Uterus (tissue), 4 donors: ENCODE measurements around the gene CACNA1A. TPM values are rescaled to one million over a fixed set of nuclear protein-coding genes. Genes with fewer than 3 reads are reported as not detected.

Experiments used
- DNase-seq, 2 donors: peaks; one replicate each; pipeline ENCODE4 v3.0.0-alpha.2; 2019 to 2020
- H3K27ac ChIP-seq, 2 donors: fragments of 200-600 bp; sonication (generic); 1 replicate in 1 of 2; 2 replicates in 1 of 2; pipeline ENCODE4 v1.5.1; 2016 to 2018
- H3K27me3 ChIP-seq, 2 donors: fragments of 200-600 bp; sonication (generic); one replicate each; pipeline ENCODE4 v1.5.1; 2018 to 2019; ENCODE audit warnings: control low read depth in 1 of 2
- H3K36me3 ChIP-seq, 2 donors: fragments of 200-600 bp; sonication (generic); one replicate each; pipeline ENCODE4 v1.5.1; 2019; ENCODE audit warnings: control low read depth in 1 of 2
- H3K4me1 ChIP-seq, 2 donors: fragments of 200-600 bp; sonication (generic); one replicate each; pipeline ENCODE4 v1.5.1; 2018 to 2019; ENCODE audit warnings: control low read depth in 1 of 2
- H3K4me3 ChIP-seq, 2 donors: fragments of 200-600 bp; sonication (generic); 1 replicate in 1 of 2; 2 replicates in 1 of 2; pipeline ENCODE4 v1.5.1; 2018 to 2019; ENCODE audit warnings: mild to moderate bottlenecking in 1 of 2
- H3K9me3 ChIP-seq, 2 donors: fragments of 200-600 bp; sonication (generic); one replicate each; pipeline ENCODE4 v1.5.1; 2019; ENCODE audit warnings: control low read depth in 1 of 2
- POLR2A ChIP-seq, 2 donors: fragments of 450-650 bp; IDR thresholded peaks; one replicate each; pipeline ENCODE4 v1.6.1; 2016; ENCODE audit warnings: antibody characterized with exemption in 2 of 2, mild to moderate bottlenecking in 1 of 2, moderate library complexity in 1 of 2
- intact Hi-C: fragments of 100-400 bp; cut with DNase I; formaldehyde crosslinking; loops from one replicate; pipeline ENCODE4 v1.15.1; 2023; ENCODE audit warnings: low total_unique reads
- total RNA-seq, 4 donors: library from RNA; depleted of rRNA in 3 of 4; stranded (reverse); fragments of >200 nt in 3 of 4; gene quantifications; one replicate each; pipeline versions ENCODE4 v1.1.0 to v1.2.4, GENCODE V29; 2014 to 2023
- TF ChIP-seq, protein P1 (sequence below), 4 experiments: fragments of 200-600 bp in 2 of 4; fragments of 450-650 bp in 2 of 4; sonication (generic) in 2 of 4; IDR thresholded peaks; one replicate each; pipeline ENCODE4 v1.5.1; 2016 to 2019; ENCODE audit warnings: antibody characterized with exemption in 4 of 4, mild to moderate bottlenecking in 2 of 4, moderate library complexity in 1 of 4
- donor health status: DM: yes; HTN: yes; CAD: no.

The CACNA1A gene
- total RNA-seq, 4 donors from 2014 or later = 0.77 to 5.8 (median 0.96) TPM

DNA sequence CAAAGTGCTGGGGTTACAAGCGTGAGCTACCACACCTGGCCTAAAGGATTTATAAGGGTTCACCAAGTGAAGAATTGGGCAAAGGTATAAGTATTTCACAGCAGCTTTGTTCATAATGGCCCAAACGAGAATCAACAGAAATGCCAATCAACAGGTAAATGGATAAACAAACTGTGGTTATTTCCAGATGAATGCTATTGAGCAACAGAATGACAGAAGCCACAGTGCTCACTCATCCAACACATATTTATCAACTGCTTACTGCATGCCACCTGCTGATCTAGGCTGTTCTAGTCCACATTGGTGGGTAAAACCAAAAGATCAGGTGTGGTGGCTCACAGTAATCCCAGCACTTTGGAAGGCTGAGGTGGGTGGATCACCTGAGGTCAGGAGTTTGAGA, 27.7 kb downstream of the CACNA1A start:
- Histone ChIP-seq H3K27me3 (no peaks in the 10 kb centered on the region), H3K36me3 (no peaks in the 10 kb centered on the region), H3K4me1 (no peaks in the 10 kb centered on the region), H3K4me3 (no peak overlapping the region), H3K9me3 (peaks cover 0 to 6% of the 10 kb centered on the region in 2 donors), H3K27ac (no peak overlapping the region)
- DNase-seq = no peak
- TF ChIP-seq POLR2A (IDR thresholded peaks at IDR 0.05) = no peak
- TF ChIP-seq, protein P1, sequence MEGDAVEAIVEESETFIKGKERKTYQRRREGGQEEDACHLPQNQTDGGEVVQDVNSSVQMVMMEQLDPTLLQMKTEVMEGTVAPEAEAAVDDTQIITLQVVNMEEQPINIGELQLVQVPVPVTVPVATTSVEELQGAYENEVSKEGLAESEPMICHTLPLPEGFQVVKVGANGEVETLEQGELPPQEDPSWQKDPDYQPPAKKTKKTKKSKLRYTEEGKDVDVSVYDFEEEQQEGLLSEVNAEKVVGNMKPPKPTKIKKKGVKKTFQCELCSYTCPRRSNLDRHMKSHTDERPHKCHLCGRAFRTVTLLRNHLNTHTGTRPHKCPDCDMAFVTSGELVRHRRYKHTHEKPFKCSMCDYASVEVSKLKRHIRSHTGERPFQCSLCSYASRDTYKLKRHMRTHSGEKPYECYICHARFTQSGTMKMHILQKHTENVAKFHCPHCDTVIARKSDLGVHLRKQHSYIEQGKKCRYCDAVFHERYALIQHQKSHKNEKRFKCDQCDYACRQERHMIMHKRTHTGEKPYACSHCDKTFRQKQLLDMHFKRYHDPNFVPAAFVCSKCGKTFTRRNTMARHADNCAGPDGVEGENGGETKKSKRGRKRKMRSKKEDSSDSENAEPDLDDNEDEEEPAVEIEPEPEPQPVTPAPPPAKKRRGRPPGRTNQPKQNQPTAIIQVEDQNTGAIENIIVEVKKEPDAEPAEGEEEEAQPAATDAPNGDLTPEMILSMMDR (IDR thresholded peaks at IDR 0.05) = no peak
- intact Hi-C loops = no loop called here

DNA sequence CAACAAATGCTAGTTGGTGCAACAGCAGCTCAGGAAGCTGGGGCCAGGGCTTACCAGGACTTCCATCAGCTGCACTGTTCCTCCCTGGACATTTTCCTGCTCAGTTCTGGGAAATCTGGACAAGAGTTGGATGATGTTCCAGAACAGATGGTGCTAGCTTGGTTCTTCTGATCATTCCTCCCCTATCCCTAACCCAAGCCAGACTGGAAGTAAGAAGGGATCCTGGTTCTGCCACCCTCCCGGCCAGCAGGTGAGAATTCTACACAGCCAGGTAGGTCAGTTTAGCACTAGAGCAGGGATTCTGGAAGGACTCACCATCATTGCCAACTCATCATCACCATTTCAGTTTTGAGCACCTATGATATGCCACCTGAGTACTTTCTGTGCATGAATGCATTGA, 30.2 kb downstream of the CACNA1A start:
- no peak overlapping the region for H3K4me3 ChIP-seq
- H3K27me3 ChIP-seq = no peaks in the 10 kb centered on the region
- TF ChIP-seq, protein P1 (IDR thresholded peaks at IDR 0.05) = no peak
- TF ChIP-seq POLR2A (IDR thresholded peaks at IDR 0.05) = no peak
- no peak overlapping the region for H3K27ac ChIP-seq
- peaks cover 0 to 6% of the 10 kb centered on the region in 2 donors for H3K9me3 ChIP-seq
- no peak for DNase-seq
- H3K4me1 ChIP-seq = no peaks in the 10 kb centered on the region
- intact Hi-C loops = no loop called here
- no peaks in the 10 kb centered on the region for H3K36me3 ChIP-seq

GRCh38 chr19:13475044-13475443, 31.2 kb downstream of the CACNA1A start:
- Histone ChIP-seq H3K4me1 (no peaks in the 10 kb centered on the region), H3K27me3 (no peaks in the 10 kb centered on the region), H3K9me3 (peaks cover 0 to 6% of the 10 kb centered on the region in 2 donors), H3K36me3 (no peaks in the 10 kb centered on the region), H3K4me3 (no peak overlapping the region), H3K27ac (no peak overlapping the region)
- TF ChIP-seq POLR2A (IDR thresholded peaks at IDR 0.05) = no peak
- TF ChIP-seq, protein P1 (IDR thresholded peaks at IDR 0.05) = no peak
- intact Hi-C loops = no loop called here
- no peak for DNase-seq

DNA sequence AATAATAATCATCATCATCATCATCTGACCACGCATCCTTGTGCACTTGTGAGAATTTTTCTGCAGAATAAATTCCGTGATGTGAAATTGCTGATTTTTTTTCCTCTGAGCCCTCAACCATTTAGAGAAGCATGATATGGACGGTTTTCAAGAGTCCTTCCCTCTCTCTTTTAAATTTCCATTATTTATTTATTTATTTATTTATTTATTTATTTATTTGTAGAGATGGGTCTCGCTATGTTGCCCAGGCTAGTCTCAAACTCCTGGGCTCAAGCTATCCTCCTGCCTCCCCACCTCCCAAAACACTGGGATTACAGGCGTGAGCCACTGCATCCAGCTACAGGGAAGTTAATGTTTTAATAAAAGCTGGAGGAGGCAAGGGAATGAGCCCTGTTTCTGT, 39.6 kb downstream of the CACNA1A start:
- DNase-seq = no peak
- Histone ChIP-seq H3K4me1 (no peaks in the 10 kb centered on the region), H3K4me3 (no peak overlapping the region), H3K27ac (no peak overlapping the region), H3K27me3 (no peaks in the 10 kb centered on the region), H3K36me3 (no peaks in the 10 kb centered on the region), H3K9me3 (no peaks in the 10 kb centered on the region)
- TF ChIP-seq, protein P1 (IDR thresholded peaks at IDR 0.05) = no peak
- no peak for TF ChIP-seq POLR2A (IDR thresholded peaks at IDR 0.05)
- intact Hi-C loops = no loop called here

DNA sequence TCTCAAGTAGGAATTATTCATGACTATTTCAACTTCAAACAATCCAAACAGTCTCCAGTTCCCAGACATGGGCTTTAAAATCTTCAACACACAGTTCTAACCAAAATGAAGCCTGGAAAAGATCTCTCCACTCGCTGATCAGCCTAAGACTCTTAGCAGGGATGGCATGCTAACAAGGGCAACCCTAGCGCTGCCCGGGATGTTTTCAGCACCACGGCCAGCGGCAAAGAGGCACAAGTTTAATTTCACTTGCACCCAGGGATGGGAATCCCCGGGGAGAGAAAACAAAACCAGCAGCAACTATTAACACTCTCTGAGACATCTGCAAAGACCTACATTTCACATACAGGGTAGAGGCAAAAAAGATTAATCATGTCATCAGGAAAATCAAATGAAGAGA, 43.0 kb downstream of the CACNA1A start:
- no peak for TF ChIP-seq POLR2A (IDR thresholded peaks at IDR 0.05)
- TF ChIP-seq, protein P1 (IDR thresholded peaks at IDR 0.05) = no peak
- intact Hi-C loops = no loop called here
- Histone ChIP-seq H3K9me3 (no peaks in the 10 kb centered on the region), H3K27me3 (no peaks in the 10 kb centered on the region), H3K27ac (no peak overlapping the region), H3K4me3 (no peak overlapping the region), H3K36me3 (no peaks in the 10 kb centered on the region), H3K4me1 (no peaks in the 10 kb centered on the region)
- DNase-seq = no peak
